Colonic mucosa (tissue), 4 donors: ENCODE measurements around the gene ZNF630. TPM values are rescaled to one million over a fixed set of nuclear protein-coding genes. Genes with fewer than 3 reads are reported as not detected.

ENCODE experiments used
- DNase-seq: peaks from one replicate; pipeline ENCODE4 v3.0.0-alpha.2; 2020
- H3K27ac ChIP-seq: fragments of 200-600 bp; one replicate; pipeline ENCODE4 v1.8.0; 2021
- H3K27me3 ChIP-seq: fragments of 200-600 bp; one replicate; pipeline ENCODE4 v1.8.0; 2021
- H3K36me3 ChIP-seq: fragments of 200-600 bp; one replicate; pipeline ENCODE4 v1.8.0; 2021
- H3K4me1 ChIP-seq: fragments of 200-600 bp; one replicate; pipeline ENCODE4 v1.8.0; 2021; ENCODE audit warnings: mild to moderate bottlenecking
- H3K4me3 ChIP-seq: fragments of 200-600 bp; one replicate; pipeline ENCODE4 v1.8.0; 2021
- H3K9ac ChIP-seq, 2 donors: one replicate each; pipeline ENCODE4 v1.7.0; 2013; ENCODE audit warnings: control low read depth in 2 of 2, low read depth in 2 of 2, low read length in 2 of 2
- H3K9me3 ChIP-seq: fragments of 200-600 bp; one replicate; pipeline ENCODE4 v1.8.0; 2021
- intact Hi-C: fragments of 100-400 bp; cut with DNase I; formaldehyde crosslinking; loops from one replicate; pipeline ENCODE4 v1.14.1; 2022
- total RNA-seq, 2 donors: library from RNA; stranded (reverse); fragmentation: NEBNext Ultra II Directional in 1 of 2; extraction: Animal tissue kit (Norgen Biotek cat#: 25700) in 1 of 2; gene quantifications; one replicate each; pipeline ENCODE4 v1.2.1, GENCODE V29; 2021
- TF ChIP-seq, protein P1 (sequence below): fragments of 200-600 bp; IDR thresholded peaks from one replicate; pipeline ENCODE4 v1.8.0; 2022; ENCODE audit warnings: antibody characterized with exemption, mild to moderate bottlenecking
- donor health status: healthy.
- donor health status: DM: no; HTN: no; CAD: no.
- donor health status: DM: no; HTN: no; CAD: no.

The ZNF630 gene
- total RNA-seq, 2 donors from 2014 or later, result 2.6 to 2.8 TPM

DNA sequence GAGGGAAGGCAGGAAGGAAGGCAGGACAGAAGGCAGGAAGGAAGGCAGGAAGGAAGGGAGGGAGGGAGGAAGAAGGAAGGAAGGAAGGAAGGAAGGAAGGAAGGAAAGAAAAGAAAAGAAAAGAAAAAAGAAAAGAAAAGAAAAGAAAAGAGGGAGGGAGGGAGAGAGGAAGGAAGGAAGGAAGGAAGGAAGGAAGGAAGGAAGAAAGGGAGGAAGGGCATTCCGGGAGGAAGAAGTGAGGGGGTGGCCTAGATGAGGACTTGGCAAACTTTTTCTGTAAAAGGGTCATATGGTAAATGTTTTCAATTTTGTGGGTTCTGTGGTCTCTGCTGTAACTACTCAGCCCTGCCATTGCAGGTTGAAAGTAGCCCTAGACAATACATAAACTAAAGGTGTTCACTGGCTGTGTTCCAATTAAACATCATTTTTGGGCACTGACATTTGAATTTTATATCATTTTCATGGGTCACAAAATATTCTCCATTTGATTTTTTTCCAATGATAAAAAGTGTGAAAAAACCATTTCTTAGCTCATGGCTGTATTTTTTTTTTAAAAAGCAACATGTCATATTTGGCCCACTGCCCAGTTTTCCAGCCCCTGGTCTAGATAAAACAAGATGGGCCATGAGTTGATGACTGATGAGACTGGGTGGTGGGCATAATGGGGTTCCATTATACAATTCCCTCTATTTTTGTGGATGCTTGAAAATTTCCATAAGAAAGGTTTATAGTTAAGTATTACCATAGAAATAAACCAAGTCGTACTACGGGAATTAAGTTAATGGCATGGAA, 3.1 kb downstream of the ZNF630 start:
- no peaks in the 10 kb centered on the region for H3K36me3 ChIP-seq
- H3K4me1 ChIP-seq, result no peaks in the 10 kb centered on the region
- no peak overlapping the region for H3K4me3 ChIP-seq
- no peaks in the 10 kb centered on the region for H3K27me3 ChIP-seq
- no peaks in the 10 kb centered on the region for H3K9me3 ChIP-seq
- H3K9ac ChIP-seq, result no peak overlapping the region
- H3K27ac ChIP-seq, result no peak overlapping the region
- no peak for DNase-seq
- TF ChIP-seq, protein P1, sequence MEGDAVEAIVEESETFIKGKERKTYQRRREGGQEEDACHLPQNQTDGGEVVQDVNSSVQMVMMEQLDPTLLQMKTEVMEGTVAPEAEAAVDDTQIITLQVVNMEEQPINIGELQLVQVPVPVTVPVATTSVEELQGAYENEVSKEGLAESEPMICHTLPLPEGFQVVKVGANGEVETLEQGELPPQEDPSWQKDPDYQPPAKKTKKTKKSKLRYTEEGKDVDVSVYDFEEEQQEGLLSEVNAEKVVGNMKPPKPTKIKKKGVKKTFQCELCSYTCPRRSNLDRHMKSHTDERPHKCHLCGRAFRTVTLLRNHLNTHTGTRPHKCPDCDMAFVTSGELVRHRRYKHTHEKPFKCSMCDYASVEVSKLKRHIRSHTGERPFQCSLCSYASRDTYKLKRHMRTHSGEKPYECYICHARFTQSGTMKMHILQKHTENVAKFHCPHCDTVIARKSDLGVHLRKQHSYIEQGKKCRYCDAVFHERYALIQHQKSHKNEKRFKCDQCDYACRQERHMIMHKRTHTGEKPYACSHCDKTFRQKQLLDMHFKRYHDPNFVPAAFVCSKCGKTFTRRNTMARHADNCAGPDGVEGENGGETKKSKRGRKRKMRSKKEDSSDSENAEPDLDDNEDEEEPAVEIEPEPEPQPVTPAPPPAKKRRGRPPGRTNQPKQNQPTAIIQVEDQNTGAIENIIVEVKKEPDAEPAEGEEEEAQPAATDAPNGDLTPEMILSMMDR, result no peak
- intact Hi-C loops, result no loop called here

DNA sequence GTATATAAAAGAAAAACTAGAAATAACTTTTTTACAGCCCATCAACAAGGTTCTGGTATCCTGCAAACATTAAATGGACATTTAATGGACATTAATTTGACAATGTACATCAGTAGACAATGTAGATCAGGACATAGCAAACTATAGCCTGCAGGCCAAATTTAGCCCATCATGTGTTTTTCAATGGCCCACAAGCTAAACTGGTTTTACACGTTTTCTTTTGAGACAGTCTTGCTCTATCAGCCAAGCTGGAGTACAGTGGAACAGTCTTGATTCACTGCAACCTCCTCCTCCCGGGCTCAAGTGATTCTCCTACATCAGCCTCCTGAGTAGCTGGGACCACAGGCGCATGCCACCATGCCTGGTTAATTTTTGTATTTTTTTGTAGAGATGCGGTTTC, 7.2 kb downstream of the ZNF630 start:
- TF ChIP-seq, protein P1, result no peak
- no peak overlapping the region for H3K4me3 ChIP-seq
- no peak overlapping the region for H3K27ac ChIP-seq
- H3K4me1 ChIP-seq, result no peaks in the 10 kb centered on the region
- no peaks in the 10 kb centered on the region for H3K9me3 ChIP-seq
- H3K9ac ChIP-seq, result no peak overlapping the region
- H3K27me3 ChIP-seq, result no peaks in the 10 kb centered on the region
- intact Hi-C loops, result no loop called here
- H3K36me3 ChIP-seq, result no peaks in the 10 kb centered on the region
- DNase-seq, result no peak

DNA sequence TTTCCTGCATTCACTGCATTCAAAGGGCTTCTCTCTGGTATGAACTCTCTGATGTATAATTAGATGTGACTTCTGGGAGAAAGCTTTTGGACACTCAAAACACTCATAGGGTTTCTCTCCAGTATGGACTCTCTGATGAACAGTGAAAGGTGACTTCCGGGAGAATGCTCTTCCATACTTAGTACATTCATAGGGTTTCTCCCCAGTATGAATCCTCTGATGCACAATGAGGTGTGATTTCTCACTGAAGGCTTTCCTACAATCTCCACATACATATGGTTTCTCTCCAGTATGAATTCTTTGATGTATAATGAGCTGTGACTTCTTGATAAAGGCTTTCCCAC, 12.2 kb downstream of the ZNF630 start:
- H3K9ac ChIP-seq, result no peak overlapping the region
- H3K4me3 ChIP-seq, result no peak overlapping the region
- H3K27ac ChIP-seq, result no peak overlapping the region
- no peaks in the 10 kb centered on the region for H3K36me3 ChIP-seq
- intact Hi-C loops, result no loop called here
- H3K9me3 ChIP-seq, result no peaks in the 10 kb centered on the region
- TF ChIP-seq, protein P1, result no peak
- no peaks in the 10 kb centered on the region for H3K4me1 ChIP-seq
- no peaks in the 10 kb centered on the region for H3K27me3 ChIP-seq
- DNase-seq, result no peak

DNA sequence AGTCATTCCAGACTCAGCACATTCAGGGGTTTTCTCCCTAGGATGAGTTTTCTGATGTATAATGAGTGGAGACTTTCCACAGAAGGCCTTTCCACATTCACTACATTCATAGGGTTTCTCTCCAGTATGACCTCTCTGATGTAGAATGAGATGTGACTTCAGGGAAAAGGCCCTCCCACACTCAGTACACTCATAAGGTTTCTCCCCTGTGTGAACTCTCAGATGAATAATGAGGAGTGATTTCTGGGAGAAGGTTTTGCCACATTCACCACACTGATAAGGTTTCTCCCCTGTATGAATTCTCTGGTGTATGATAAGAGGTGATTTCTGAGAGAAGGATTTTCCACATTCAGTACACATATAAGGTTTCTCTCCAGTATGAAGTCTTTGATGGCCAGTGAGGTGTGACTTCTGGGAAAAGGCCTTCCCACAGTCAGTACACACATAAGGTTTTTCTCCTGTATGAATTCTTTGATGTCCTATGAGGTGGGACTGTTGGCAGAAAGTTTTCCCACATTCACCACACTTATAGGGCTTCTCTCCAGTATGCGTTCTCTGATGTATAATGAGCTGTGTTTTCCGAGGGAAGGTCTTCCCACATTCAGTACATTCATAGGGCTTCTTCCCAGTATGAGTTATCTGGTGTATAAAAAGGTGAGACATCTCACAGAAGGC, 12.7 kb downstream of the ZNF630 start:
- H3K27me3 ChIP-seq, result no peaks in the 10 kb centered on the region
- no peak for DNase-seq
- intact Hi-C loops, result no loop called here
- no peaks in the 10 kb centered on the region for H3K9me3 ChIP-seq
- no peak overlapping the region for H3K9ac ChIP-seq
- no peak overlapping the region for H3K4me3 ChIP-seq
- H3K36me3 ChIP-seq, result no peaks in the 10 kb centered on the region
- no peaks in the 10 kb centered on the region for H3K4me1 ChIP-seq
- TF ChIP-seq, protein P1, result no peak
- no peak overlapping the region for H3K27ac ChIP-seq

DNA sequence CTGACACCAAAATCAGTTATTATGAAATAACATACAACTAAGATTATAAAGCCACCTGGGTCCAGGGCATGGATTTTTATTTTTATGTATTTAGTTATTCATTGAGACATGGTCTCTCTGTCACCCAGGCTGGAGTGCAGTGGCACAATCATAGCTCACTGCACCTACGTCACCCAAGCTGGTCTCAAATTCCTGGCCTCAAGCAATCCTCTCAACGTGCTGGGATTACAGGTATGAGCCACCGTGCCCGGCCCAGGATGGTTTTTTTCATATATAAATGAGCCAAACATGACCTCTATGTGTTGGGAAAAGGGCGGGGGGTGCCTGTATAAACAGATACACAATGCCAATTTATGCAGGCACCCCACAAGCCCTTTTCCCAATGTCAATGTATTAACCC, 24.6 kb downstream of the ZNF630 start:
- Histone ChIP-seq H3K27me3 (no peaks in the 10 kb centered on the region), H3K9me3 (no peaks in the 10 kb centered on the region), H3K36me3 (no peaks in the 10 kb centered on the region), H3K27ac (no peak overlapping the region), H3K4me3 (no peak overlapping the region), H3K4me1 (no peaks in the 10 kb centered on the region), H3K9ac (no peak overlapping the region)
- TF ChIP-seq, protein P1, result no peak
- DNase-seq, result no peak
- intact Hi-C loops, result no loop called here
